Retinal pigment epithelial cell (primary cell): Measurements from ENCODE around the gene CARD6.

Experiments
- DNase-seq: peaks from one replicate; pipeline ENCODE4 v3.0.0-alpha.2; 2010; ENCODE audit warnings: low read depth
- H3K4me3 ChIP-seq: 2 replicates; pipeline ENCODE4 v1.5.1; 2011; ENCODE audit warnings: mild to moderate bottlenecking, low read length, control low read depth, moderate library complexity
- TF ChIP-seq, protein P1 (sequence below): conservative IDR thresholded peaks from 2 replicates; pipeline ENCODE4 v1.5.1; 2011; ENCODE audit warnings: low read depth, low read length, control low read depth, inconsistent platforms

The CARD6 gene

DNA sequence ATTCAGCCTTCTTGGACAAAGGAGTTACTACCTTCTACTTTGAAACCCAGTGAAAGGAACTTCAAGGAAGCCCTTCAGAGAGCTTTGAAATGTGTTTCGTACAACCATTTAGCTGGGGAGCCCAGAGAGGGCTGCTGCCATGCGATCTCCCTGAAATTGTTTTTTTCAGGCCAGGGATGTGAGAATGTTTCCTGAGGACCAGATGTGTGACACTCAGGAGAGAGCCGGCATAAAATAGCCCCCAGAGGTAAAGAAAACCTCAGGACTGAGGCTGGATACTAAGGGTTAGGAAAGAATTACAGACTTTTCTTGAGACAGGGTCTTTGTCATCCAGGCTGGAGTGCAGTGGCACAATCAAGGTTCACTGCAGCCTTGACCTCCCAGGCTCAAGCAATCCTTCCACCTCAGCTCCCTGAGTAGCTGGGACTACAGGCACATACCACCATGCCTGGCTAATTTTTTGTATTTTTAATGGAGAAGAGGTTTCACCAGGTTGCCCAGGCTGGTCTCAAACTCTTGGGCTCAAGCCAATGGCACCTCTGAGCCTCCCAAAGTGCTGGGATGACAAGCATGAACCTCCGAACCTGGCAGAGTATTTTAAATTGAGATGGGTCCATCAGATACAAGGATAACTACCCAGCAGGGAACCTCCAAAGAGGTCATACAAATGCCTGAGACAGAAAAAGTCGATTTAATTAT lies 14.5 kb upstream of the CARD6 start:
- TF ChIP-seq, protein P1, sequence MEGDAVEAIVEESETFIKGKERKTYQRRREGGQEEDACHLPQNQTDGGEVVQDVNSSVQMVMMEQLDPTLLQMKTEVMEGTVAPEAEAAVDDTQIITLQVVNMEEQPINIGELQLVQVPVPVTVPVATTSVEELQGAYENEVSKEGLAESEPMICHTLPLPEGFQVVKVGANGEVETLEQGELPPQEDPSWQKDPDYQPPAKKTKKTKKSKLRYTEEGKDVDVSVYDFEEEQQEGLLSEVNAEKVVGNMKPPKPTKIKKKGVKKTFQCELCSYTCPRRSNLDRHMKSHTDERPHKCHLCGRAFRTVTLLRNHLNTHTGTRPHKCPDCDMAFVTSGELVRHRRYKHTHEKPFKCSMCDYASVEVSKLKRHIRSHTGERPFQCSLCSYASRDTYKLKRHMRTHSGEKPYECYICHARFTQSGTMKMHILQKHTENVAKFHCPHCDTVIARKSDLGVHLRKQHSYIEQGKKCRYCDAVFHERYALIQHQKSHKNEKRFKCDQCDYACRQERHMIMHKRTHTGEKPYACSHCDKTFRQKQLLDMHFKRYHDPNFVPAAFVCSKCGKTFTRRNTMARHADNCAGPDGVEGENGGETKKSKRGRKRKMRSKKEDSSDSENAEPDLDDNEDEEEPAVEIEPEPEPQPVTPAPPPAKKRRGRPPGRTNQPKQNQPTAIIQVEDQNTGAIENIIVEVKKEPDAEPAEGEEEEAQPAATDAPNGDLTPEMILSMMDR = no peak
- no peak overlapping the region for H3K4me3 ChIP-seq
- no peak for DNase-seq

- DNase-seq = no peak
- no peak overlapping the region for H3K4me3 ChIP-seq
- TF ChIP-seq, protein P1 = no peak
Observed at GRCh38 chr5:40827188-40827977, 13.8 kb upstream of the CARD6 start.

GRCh38 chr5:40828021-40828631 lies 13.0 kb upstream of the CARD6 start:
- TF ChIP-seq, protein P1 = no peak
- no peak for DNase-seq

DNA sequence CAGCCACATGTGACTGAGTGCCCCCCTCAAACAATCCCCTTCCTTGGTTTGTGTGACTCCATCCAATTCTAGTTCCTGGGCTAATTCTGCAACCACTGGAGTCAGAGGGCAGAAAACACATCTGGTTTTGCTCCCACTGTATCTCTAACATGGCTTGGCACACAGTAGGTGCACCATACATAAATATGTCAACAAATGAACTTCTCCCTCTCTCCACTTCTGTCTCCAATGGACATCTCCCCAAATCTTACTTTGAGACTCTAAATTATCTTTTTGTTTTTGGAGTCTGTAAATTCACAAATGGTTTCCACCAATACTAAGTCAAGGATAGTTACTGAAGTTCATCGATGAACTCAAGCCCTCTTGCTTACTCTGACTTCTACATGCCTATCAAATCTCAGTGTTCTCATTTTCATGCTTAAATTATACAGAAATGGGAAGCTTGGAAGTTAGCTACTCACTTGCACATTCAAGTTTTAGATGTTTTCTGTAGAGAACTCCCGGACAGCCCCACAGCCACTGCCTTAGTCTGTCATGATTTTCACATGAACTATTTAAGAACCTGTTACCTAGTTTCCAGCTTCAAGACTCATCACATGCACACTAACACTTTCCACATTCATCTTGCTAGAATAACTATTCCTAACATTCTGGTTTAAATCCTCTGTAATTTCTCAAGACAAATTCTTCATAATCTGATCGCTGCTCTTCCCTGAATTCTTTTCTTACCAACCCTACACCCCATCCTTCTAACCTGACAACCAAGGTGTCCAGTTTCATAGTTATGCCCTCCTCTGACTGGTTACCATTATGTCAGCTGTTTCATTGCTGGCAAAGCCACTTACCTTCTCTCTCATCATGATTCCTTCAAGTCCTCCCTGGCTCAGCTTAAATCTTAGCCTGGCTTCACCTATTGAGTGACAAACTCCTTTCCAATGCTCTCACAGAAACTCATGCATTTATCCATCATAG lies 12.2 kb upstream of the CARD6 start:
- no peak for DNase-seq
- TF ChIP-seq, protein P1 = no peak
- H3K4me3 ChIP-seq = no peak overlapping the region

More at GRCh38 chr5:40828021-40828631, 13.0 kb upstream of the CARD6 start:
- H3K4me3 ChIP-seq = no peak overlapping the region

- TF ChIP-seq, protein P1 = no peak
- DNase-seq = no peak
- H3K4me3 ChIP-seq = no peak overlapping the region
Observed at GRCh38 chr5:40829748-40830533, 11.2 kb upstream of the CARD6 start.
